ENCODE measurements around the gene CDH16.

GRCh38 chr16:66926171-66926947 is 7.7 kb upstream of the CDH16 start:
- TF ChIP-seq POLR2AphosphoS5 (IDR thresholded peaks at IDR 0.05): no peak
- no peak for TF ChIP-seq CTCF (IDR thresholded peaks at IDR 0.05)
- no peak for TF ChIP-seq POLR2A (IDR thresholded peaks at IDR 0.05)
- TF ChIP-seq EP300 (IDR thresholded peaks at IDR 0.05): no peak

Measured in sigmoid colon (tissue), 4 donors.